ENCODE results near the gene PTCD1.
A peak's percentile ranks its signal among the peaks of the same experiment; 100 is the strongest.
"Not testable (repeated sequence)": the region's sequence is repeated elsewhere in the genome, so short reads cannot be mapped to it uniquely, and the experiment has no call there.

PTCD1 gene

GRCh38 chr7:99385564-99385963, 53.0 kb downstream of the PTCD1 start:
- no peak for DNase-seq

GRCh38 chr7:99384523-99384922, 54.1 kb downstream of the PTCD1 start:
- DNase-seq, result no peak

- DNase-seq, result no peak
Measured at GRCh38 chr7:99383791-99384370, 54.7 kb downstream of the PTCD1 start.

GRCh38 chr7:99383203-99383602, 55.4 kb downstream of the PTCD1 start:
- no peak for DNase-seq

GRCh38 chr7:99381664-99382075, 56.9 kb downstream of the PTCD1 start:
- DNase-seq, result no peak

- DNase-seq, result no peak
Measured at GRCh38 chr7:99380823-99381663, 57.6 kb downstream of the PTCD1 start.

- no peak for DNase-seq
Measured at GRCh38 chr7:99380032-99380822, 58.4 kb downstream of the PTCD1 start.

GRCh38 chr7:99379693-99380031, 58.9 kb downstream of the PTCD1 start:
- DNase-seq, result not testable (repeated sequence)

- DNase-seq, result no peak
Measured at GRCh38 chr7:99379043-99379577, 59.5 kb downstream of the PTCD1 start.

GRCh38 chr7:99375070-99375807, 63.4 kb downstream of the PTCD1 start:
- peak; percentile 33 for DNase-seq

GRCh38 chr7:99374111-99375064, 64.2 kb downstream of the PTCD1 start, which contains the start of gene ARPC1B:
Gene ARPC1B (plus strand): TSS chr7:99374730. CDS start chr7:99385715, 10,985 bp downstream.
- DNase-seq, result peak; percentile 9

- no peak for DNase-seq
Measured at GRCh38 chr7:99373091-99374066, 65.2 kb downstream of the PTCD1 start.

GRCh38 chr7:99372275-99373090, 66.1 kb downstream of the PTCD1 start:
- peak; percentile 78 for DNase-seq

- DNase-seq, result no peak
Measured at GRCh38 chr7:99371376-99371920, 67.2 kb downstream of the PTCD1 start.

- DNase-seq, result no peak
Measured at GRCh38 chr7:99369767-99370391, 68.7 kb downstream of the PTCD1 start.

- peak; percentile 24 for DNase-seq
Measured at GRCh38 chr7:99368750-99369389, 69.7 kb downstream of the PTCD1 start.
